Neural cell (in vitro differentiated cells): Measurements from ENCODE around the gene FARP2. TPM values are rescaled to one million over a fixed set of nuclear protein-coding genes. Genes with fewer than 3 reads are reported as not detected.

Source experiments
- H2AFZ ChIP-seq: fragments of 200-600, 300-800 bp; sonication (generic), shearing (Covaris generic); 2 replicates; pipeline ENCODE4 v1.6.0; 2014; ENCODE audit warnings: low read depth, mild to moderate bottlenecking, antibody characterized with exemption, low read length, moderate library complexity
- H3F3A ChIP-seq: fragments of 200-600 bp; shearing (Covaris generic); 2 replicates; pipeline ENCODE4 v1.6.1; 2016; ENCODE audit warnings: mild to moderate bottlenecking, moderate library complexity, mixed read lengths, antibody characterized with exemption, low read length; ENCODE audit not compliant: insufficient read depth, poor library complexity, severe bottlenecking
- H3K27ac ChIP-seq: fragments of 200-600, 300-800 bp; sonication (generic), shearing (Covaris generic); 2 replicates; pipeline ENCODE4 v1.5.1; 2014; ENCODE audit warnings: mild to moderate bottlenecking, low read length, moderate library complexity
- H3K27me3 ChIP-seq: fragments of 300-800, 200-600 bp; sonication (generic), shearing (Covaris generic); 2 replicates; pipeline ENCODE4 v1.6.0; 2014; ENCODE audit warnings: mild to moderate bottlenecking, low read depth, low read length, moderate library complexity; ENCODE audit not compliant: insufficient read depth
- H3K36me3 ChIP-seq: fragments of 300-800, 200-600 bp; sonication (generic), shearing (Covaris generic); 2 replicates; pipeline ENCODE4 v1.5.1; 2014; ENCODE audit warnings: mild to moderate bottlenecking, antibody characterized with exemption, low read length, moderate library complexity; ENCODE audit not compliant: insufficient read depth
- H3K4me2 ChIP-seq: fragments of 300-800, 200-600 bp; sonication (generic), shearing (Covaris generic); 2 replicates; pipeline ENCODE4 v1.6.0; 2014; ENCODE audit warnings: mild to moderate bottlenecking, low read length
- H3K4me3 ChIP-seq: fragments of 300-800, 200-600 bp; sonication (generic), shearing (Covaris generic); 2 replicates; pipeline ENCODE4 v1.5.1; 2014; ENCODE audit warnings: mild to moderate bottlenecking, low read length, moderate library complexity
- H3K79me2 ChIP-seq: fragments of 200-600 bp; shearing (Covaris generic); replicated peaks from 2 replicates; pipeline ENCODE4 v1.6.0; 2014; ENCODE audit warnings: mild to moderate bottlenecking, low read length, moderate library complexity; ENCODE audit not compliant: insufficient read depth
- H3K9ac ChIP-seq: fragments of 300-800, 200-600 bp; sonication (generic), shearing (Covaris generic); 2 replicates; pipeline ENCODE4 v1.6.1; 2016; ENCODE audit warnings: mild to moderate bottlenecking, low read length, mixed read lengths
- H3K9me2 ChIP-seq: fragments of 200-600 bp; shearing (Covaris generic); 2 replicates; pipeline ENCODE4 v1.6.1; 2016; ENCODE audit warnings: mild to moderate bottlenecking, low read length, mixed read lengths; ENCODE audit not compliant: insufficient read depth
- H3K9me3 ChIP-seq: fragments of 200-600, 300-800 bp; sonication (generic), shearing (Covaris generic); 2 replicates; pipeline ENCODE4 v1.6.1; 2016; ENCODE audit warnings: mild to moderate bottlenecking, mixed run types, low read length, moderate library complexity, mixed read lengths
- H4K20me1 ChIP-seq: fragments of 200-600 bp; shearing (Covaris generic); 2 replicates; pipeline ENCODE4 v1.6.1; 2016; ENCODE audit warnings: mild to moderate bottlenecking, mixed run types; ENCODE audit not compliant: insufficient read depth
- CTCF ChIP-seq: fragments of 450-650 bp; IDR thresholded peaks from 2 replicates; pipeline ENCODE4 v1.5.1; 2014; ENCODE audit warnings: antibody characterized with exemption, mild to moderate bottlenecking, moderate library complexity; ENCODE audit not compliant: poor library complexity, severe bottlenecking
- EP300 ChIP-seq: fragments of 450-650 bp; conservative IDR thresholded peaks from 2 replicates; pipeline ENCODE4 v1.6.1; 2014; ENCODE audit warnings: antibody characterized with exemption, mild to moderate bottlenecking, moderate library complexity; ENCODE audit not compliant: poor library complexity, severe bottlenecking
- EZH2 ChIP-seq: fragments of 200-600, 300-800 bp; shearing (Covaris generic), sonication (generic); IDR thresholded peaks from 2 replicates; pipeline ENCODE4 v1.6.1; 2014; ENCODE audit warnings: antibody characterized with exemption, low read length, borderline replicate concordance, mild to moderate bottlenecking; ENCODE audit not compliant: insufficient read depth, poor library complexity, severe bottlenecking
- MXI1 ChIP-seq: fragments of 450-650 bp; conservative IDR thresholded peaks from 2 replicates; pipeline ENCODE4 v1.6.1; 2014; ENCODE audit warnings: antibody characterized with exemption, mild to moderate bottlenecking; ENCODE audit not compliant: poor library complexity, severe bottlenecking
- POLR2AphosphoS5 ChIP-seq: IDR thresholded peaks from 2 replicates; pipeline ENCODE4 v1.6.1; 2012
- RAD21 ChIP-seq: fragments of 450-650 bp; conservative IDR thresholded peaks from 2 replicates; pipeline ENCODE4 v1.6.1; 2014; ENCODE audit warnings: antibody characterized with exemption, mild to moderate bottlenecking, moderate library complexity
- REST ChIP-seq: IDR thresholded peaks from 2 replicates; pipeline ENCODE4 v1.6.1; 2012; ENCODE audit warnings: borderline replicate concordance
- SMC3 ChIP-seq: fragments of 450-650 bp; conservative IDR thresholded peaks from 2 replicates; pipeline ENCODE4 v1.6.1; 2014; ENCODE audit warnings: antibody characterized with exemption, mild to moderate bottlenecking, moderate library complexity; ENCODE audit not compliant: poor library complexity
- TAF1 ChIP-seq: IDR thresholded peaks from 2 replicates; pipeline ENCODE4 v1.6.1; 2012; ENCODE audit warnings: low read depth
- polyA plus RNA-seq: library from polyadenylated mRNA; depleted of rRNA; stranded (reverse); fragments of >200 nt; gene quantifications from 2 replicates; pipeline ENCODE4 v1.2.3, GENCODE V29; 2014

The FARP2 gene
- polyA plus RNA-seq, 1 donor from 2014 or later: 13.3 TPM

GRCh38 chr2:241390301-241391206 lies 34.5 kb downstream of the FARP2 start:
- Histone ChIP-seq H3K79me2 (no peaks in the 10 kb centered on the region), H3K9me3 (no peaks in the 10 kb centered on the region), H3K36me3 (no peaks in the 10 kb centered on the region), H4K20me1 (no peaks in the 10 kb centered on the region), H2AFZ (no peak overlapping the region), H3F3A (no peaks in the 10 kb centered on the region), H3K4me2 (no peak overlapping the region), H3K9me2 (no peaks in the 10 kb centered on the region), H3K27me3 (no peaks in the 10 kb centered on the region), H3K4me3 (no peak overlapping the region), H3K27ac (no peak overlapping the region), H3K9ac (no peak overlapping the region)
- TF ChIP-seq EZH2 (no peak), SMC3 (no peak), MXI1 (no peak), EP300 (no peak), TAF1 (no peak), REST (no peak), POLR2AphosphoS5 (no peak), RAD21 (no peak), CTCF (no peak)

GRCh38 chr2:241391892-241392665 lies 36.0 kb downstream of the FARP2 start:
- Histone ChIP-seq H3K9ac (no peak overlapping the region), H3K36me3 (no peaks in the 10 kb centered on the region), H3K27ac (no peak overlapping the region), H2AFZ (no peak overlapping the region), H3K4me3 (no peak overlapping the region), H3F3A (no peaks in the 10 kb centered on the region), H3K79me2 (no peaks in the 10 kb centered on the region), H3K9me3 (no peaks in the 10 kb centered on the region), H3K4me2 (no peak overlapping the region), H4K20me1 (no peaks in the 10 kb centered on the region), H3K9me2 (no peaks in the 10 kb centered on the region), H3K27me3 (no peaks in the 10 kb centered on the region)
- TF ChIP-seq TAF1 (no peak), REST (no peak), MXI1 (no peak), EZH2 (no peak), RAD21 (no peak), EP300 (no peak), SMC3 (no peak), CTCF (no peak), POLR2AphosphoS5 (no peak)
